ENCODE measurements around the gene YTHDF1. TPM values are rescaled to one million over a fixed set of nuclear protein-coding genes. Genes with fewer than 3 reads are reported as not detected.

The YTHDF1 gene
- total RNA-seq, 1 donor from 2014 or later = 43.3 TPM

DNA sequence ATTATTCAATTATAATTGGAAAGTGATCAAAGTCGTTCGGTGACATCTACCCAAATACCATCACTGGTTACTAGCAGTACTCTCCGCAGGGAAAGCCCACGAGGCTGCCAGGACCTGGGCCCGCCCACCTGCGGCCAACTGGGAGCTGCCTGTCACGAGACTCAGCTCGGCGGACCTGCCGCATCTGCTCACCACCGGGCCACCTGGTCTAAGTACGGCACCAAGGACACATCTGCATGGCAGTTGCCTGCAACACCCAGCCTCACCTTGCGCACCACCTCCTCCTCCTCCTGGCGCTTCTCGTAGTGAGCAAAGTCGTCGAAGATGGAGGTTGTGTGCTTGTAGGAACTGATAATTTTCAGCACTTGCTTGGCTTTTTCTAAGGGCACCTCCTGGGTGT lies 13.9 kb downstream of the YTHDF1 start:
- H3K27ac Mint-ChIP-seq (ENCODE audit: unreplicated experiment) = no peak overlapping the region
- TF ChIP-seq, protein P1, sequence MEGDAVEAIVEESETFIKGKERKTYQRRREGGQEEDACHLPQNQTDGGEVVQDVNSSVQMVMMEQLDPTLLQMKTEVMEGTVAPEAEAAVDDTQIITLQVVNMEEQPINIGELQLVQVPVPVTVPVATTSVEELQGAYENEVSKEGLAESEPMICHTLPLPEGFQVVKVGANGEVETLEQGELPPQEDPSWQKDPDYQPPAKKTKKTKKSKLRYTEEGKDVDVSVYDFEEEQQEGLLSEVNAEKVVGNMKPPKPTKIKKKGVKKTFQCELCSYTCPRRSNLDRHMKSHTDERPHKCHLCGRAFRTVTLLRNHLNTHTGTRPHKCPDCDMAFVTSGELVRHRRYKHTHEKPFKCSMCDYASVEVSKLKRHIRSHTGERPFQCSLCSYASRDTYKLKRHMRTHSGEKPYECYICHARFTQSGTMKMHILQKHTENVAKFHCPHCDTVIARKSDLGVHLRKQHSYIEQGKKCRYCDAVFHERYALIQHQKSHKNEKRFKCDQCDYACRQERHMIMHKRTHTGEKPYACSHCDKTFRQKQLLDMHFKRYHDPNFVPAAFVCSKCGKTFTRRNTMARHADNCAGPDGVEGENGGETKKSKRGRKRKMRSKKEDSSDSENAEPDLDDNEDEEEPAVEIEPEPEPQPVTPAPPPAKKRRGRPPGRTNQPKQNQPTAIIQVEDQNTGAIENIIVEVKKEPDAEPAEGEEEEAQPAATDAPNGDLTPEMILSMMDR (IDR thresholded peaks at IDR 0.05; ENCODE audit: partially characterized antibody, unreplicated experiment) = no peak
- H3K4me3 Mint-ChIP-seq (ENCODE audit: unreplicated experiment) = no peak overlapping the region
- no peak for DNase-seq
- no peaks in the 10 kb centered on the region for H3K36me3 Mint-ChIP-seq (ENCODE audit: unreplicated experiment)
- peaks cover 3% of the 10 kb centered on the region for H3K9me3 Mint-ChIP-seq (ENCODE audit: unreplicated experiment)
- H3K27me3 Mint-ChIP-seq (ENCODE audit: unreplicated experiment) = peaks cover 4% of the 10 kb centered on the region
- peaks cover 10% of the 10 kb centered on the region for H3K4me1 Mint-ChIP-seq (ENCODE audit: low read depth, unreplicated experiment)

DNA sequence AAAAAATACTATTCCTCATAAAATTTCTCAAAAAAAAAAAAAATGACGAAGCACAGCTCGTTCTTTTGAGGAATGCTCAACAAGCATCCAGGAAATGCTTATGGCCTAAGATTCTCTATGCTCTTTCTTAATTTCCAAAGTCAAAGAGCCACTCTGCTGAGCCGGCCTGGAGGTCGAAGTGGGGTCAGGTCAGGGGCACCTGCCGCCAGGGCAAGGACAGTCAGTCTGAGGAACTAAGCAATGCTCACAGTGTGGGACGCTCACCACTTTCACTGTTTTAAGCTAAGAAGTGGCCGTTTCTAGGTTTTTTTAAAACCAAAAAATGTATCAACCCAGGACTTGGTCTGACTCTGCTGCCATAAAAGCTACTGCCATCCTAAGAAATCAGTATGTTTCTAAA lies 17.3 kb downstream of the YTHDF1 start:
- Mint-ChIP-seq H3K4me1 (ENCODE audit: low read depth, unreplicated experiment) (no peaks in the 10 kb centered on the region), H3K36me3 (ENCODE audit: unreplicated experiment) (peaks cover 5% of the 10 kb centered on the region), H3K27ac (ENCODE audit: unreplicated experiment) (no peak overlapping the region), H3K27me3 (ENCODE audit: unreplicated experiment) (peaks cover 4% of the 10 kb centered on the region), H3K9me3 (ENCODE audit: unreplicated experiment) (no peaks in the 10 kb centered on the region), H3K4me3 (ENCODE audit: unreplicated experiment) (no peak overlapping the region)
- TF ChIP-seq, protein P1 (IDR thresholded peaks at IDR 0.05; ENCODE audit: partially characterized antibody, unreplicated experiment) = no peak
- no peak for DNase-seq

DNA sequence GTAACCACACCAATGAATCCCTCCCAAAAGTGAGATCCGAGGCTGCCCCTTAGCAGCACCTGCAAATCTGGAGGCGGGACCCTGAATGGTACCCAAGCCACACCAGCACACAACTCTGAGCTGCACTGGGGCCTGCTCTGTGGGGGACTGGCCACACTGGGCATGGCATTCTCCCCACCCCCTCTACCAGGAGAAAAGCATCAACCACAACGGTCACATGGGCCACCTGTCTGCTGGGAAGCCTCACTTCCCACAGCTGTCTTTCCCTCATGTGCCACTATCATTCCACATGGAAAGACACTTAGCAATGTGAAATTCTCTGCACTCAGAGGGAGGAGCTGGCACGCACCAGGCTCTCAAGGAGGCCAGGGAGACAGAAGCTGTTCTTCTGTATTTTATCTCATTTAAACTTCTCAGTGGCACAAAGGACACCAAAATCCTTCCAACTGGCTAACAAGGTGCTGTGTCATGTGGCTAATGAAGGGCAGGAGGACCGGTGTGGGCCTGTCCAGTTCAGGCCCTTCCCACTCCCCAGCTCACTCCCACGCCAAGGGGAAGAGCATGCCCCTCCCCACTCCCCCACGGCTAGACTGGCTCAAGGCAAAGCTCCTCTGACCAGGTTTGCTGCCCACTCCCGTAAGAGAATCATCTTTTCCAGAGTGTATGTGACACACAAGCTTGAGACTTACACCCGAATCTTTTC lies 19.0 kb downstream of the YTHDF1 start:
- peaks cover under 1% of the 10 kb centered on the region for H3K9me3 Mint-ChIP-seq (ENCODE audit: unreplicated experiment)
- peaks cover 4% of the 10 kb centered on the region for H3K27me3 Mint-ChIP-seq (ENCODE audit: unreplicated experiment)
- no peaks in the 10 kb centered on the region for H3K4me1 Mint-ChIP-seq (ENCODE audit: low read depth, unreplicated experiment)
- DNase-seq = no peak
- no peak overlapping the region for H3K27ac Mint-ChIP-seq (ENCODE audit: unreplicated experiment)
- TF ChIP-seq, protein P1 (IDR thresholded peaks at IDR 0.05; ENCODE audit: partially characterized antibody, unreplicated experiment) = no peak
- H3K4me3 Mint-ChIP-seq (ENCODE audit: unreplicated experiment) = no peak overlapping the region
- H3K36me3 Mint-ChIP-seq (ENCODE audit: unreplicated experiment) = peaks cover 5% of the 10 kb centered on the region

DNA sequence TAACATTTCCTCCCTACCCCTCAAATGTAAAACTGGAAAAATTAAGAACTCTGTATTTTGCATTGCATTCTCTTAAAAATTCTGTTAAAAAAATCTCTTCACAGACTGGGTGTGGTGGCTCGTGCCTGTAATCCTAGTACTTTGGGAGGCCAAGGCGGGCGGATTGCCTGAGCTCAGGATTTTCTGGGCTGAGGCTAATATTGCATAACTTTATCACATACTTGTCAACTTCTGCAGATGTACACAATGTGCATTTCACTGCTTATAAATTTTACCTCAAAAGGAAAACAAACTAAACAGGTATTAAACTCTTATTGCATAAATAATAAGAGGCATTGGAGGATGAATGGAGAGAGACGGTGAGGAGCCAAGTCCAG lies 21.1 kb downstream of the YTHDF1 start:
- TF ChIP-seq, protein P1 (IDR thresholded peaks at IDR 0.05; ENCODE audit: partially characterized antibody, unreplicated experiment) = no peak
- peaks cover 3% of the 10 kb centered on the region for H3K27me3 Mint-ChIP-seq (ENCODE audit: unreplicated experiment)
- DNase-seq = no peak
- H3K36me3 Mint-ChIP-seq (ENCODE audit: unreplicated experiment) = peaks cover 5% of the 10 kb centered on the region
- H3K4me1 Mint-ChIP-seq (ENCODE audit: low read depth, unreplicated experiment) = no peaks in the 10 kb centered on the region
- peaks cover 3% of the 10 kb centered on the region for H3K9me3 Mint-ChIP-seq (ENCODE audit: unreplicated experiment)
- no peak overlapping the region for H3K4me3 Mint-ChIP-seq (ENCODE audit: unreplicated experiment)
- H3K27ac Mint-ChIP-seq (ENCODE audit: unreplicated experiment) = no peak overlapping the region

DNA sequence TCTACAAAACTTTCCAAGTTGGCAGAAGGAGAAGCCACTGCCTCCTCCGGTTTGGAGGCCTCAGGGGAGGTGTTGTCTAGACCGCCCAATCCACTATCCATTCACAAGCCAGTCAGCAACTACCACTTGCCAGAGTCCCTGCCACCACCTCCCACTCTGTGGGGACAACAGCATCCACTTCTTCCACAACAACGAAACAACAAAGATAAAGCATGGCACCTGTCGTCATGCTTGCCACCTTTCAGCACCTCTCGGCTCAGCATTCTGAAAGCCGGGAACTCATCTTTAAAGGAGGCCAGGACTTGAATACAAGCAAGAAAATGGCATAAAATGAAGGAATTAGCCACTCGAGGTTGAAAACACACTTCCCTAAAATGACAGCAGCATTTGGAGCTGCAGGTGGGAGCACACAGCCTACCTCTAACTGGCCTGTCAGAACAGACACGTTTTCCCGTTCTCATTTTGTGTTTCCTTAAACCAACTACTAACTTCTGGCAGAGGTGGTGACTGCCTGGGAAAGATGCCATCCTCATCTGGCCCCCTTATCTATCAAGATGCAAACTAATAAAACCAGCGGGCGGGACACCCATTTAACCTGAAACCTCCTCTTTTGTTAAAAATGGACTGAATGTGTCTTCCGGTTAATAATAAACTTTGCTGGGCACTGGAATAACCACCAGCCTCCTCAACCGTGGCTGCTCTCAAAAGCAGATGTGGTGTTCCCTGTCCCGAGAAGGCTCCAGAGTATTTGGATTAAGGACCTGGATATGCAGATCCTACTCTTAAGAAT lies 21.7 kb downstream of the YTHDF1 start:
- Mint-ChIP-seq H3K36me3 (ENCODE audit: unreplicated experiment) (peaks cover 5% of the 10 kb centered on the region), H3K4me1 (ENCODE audit: low read depth, unreplicated experiment) (no peaks in the 10 kb centered on the region), H3K4me3 (ENCODE audit: unreplicated experiment) (no peak overlapping the region), H3K27me3 (ENCODE audit: unreplicated experiment) (no peaks in the 10 kb centered on the region), H3K27ac (ENCODE audit: unreplicated experiment) (no peak overlapping the region), H3K9me3 (ENCODE audit: unreplicated experiment) (peaks cover 9% of the 10 kb centered on the region)
- TF ChIP-seq, protein P1 (IDR thresholded peaks at IDR 0.05; ENCODE audit: partially characterized antibody, unreplicated experiment) = no peak
- DNase-seq = no peak
